Measurements from ENCODE around the gene SYPL1.

GRCh38 chr7:106054156-106054910 is 57.8 kb downstream of the SYPL1 start:
- no peak for TF ChIP-seq TAF1 (IDR thresholded peaks at IDR 0.05; ENCODE audit: borderline replicate concordance, insufficient read depth, low read length)
- TF ChIP-seq POLR2AphosphoS5 (IDR thresholded peaks at IDR 0.05; ENCODE audit: low read depth, low read length), result no peak

Measured in PFSK-1 (cell line).